ENCODE measurements around the gene SUV39H1.

- TF ChIP-seq MCM3 (IDR thresholded peaks at IDR 0.05) (no peak), GATAD2B (IDR thresholded peaks at IDR 0.05; ENCODE audit: borderline replicate concordance) (no peak), PHF21A (IDR thresholded peaks at IDR 0.05; ENCODE audit: borderline replicate concordance, low read depth) (no peak), POLR2A (conservative IDR thresholded peaks at IDR 0.05) (no peak), EHMT2 (IDR thresholded peaks at IDR 0.05) (no peak), HNRNPUL1 (IDR thresholded peaks at IDR 0.05; ENCODE audit: low read length) (no peak), ZNF384 (IDR thresholded peaks at IDR 0.05; ENCODE audit: low read depth, low read length) (no peak), IRF2 (CRISPR knock-in tag; IDR thresholded peaks at IDR 0.05) (no peak), BRF1 (IDR thresholded peaks at IDR 0.05; ENCODE audit: borderline replicate concordance, extremely low read depth, insufficient read length) (no peak), DPF2 (IDR thresholded peaks at IDR 0.05) (no peak), NFIC (IDR thresholded peaks at IDR 0.05) (no peak)
- TF ChIP-seq, protein P1, sequence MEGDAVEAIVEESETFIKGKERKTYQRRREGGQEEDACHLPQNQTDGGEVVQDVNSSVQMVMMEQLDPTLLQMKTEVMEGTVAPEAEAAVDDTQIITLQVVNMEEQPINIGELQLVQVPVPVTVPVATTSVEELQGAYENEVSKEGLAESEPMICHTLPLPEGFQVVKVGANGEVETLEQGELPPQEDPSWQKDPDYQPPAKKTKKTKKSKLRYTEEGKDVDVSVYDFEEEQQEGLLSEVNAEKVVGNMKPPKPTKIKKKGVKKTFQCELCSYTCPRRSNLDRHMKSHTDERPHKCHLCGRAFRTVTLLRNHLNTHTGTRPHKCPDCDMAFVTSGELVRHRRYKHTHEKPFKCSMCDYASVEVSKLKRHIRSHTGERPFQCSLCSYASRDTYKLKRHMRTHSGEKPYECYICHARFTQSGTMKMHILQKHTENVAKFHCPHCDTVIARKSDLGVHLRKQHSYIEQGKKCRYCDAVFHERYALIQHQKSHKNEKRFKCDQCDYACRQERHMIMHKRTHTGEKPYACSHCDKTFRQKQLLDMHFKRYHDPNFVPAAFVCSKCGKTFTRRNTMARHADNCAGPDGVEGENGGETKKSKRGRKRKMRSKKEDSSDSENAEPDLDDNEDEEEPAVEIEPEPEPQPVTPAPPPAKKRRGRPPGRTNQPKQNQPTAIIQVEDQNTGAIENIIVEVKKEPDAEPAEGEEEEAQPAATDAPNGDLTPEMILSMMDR (IDR thresholded peaks at IDR 0.05 in 2 of 3, conservative IDR thresholded peaks at IDR 0.05 in 1 of 3; ENCODE audit: insufficient read depth in 2 of 3, low read depth in 1 of 3, low read length in 3 of 3): no peak
These were observed 19.5 kb downstream of the SUV39H1 start for GRCh38 chrX:48715876-48716502.

Measured in K562 (cell line).